Panc1 (cell line): ENCODE results near the gene DAO. TPM values are rescaled to one million over a fixed set of nuclear protein-coding genes. Genes with fewer than 3 reads are reported as not detected.

Experiments used
- ATAC-seq: fragments of 200-7000 bp; cut with Tn5 transposase; 2 replicates; pipeline ENCODE4 v1.9.1; 2020; ENCODE audit warnings: mild to moderate bottlenecking, moderate library complexity
- BruUV-seq: library from RNA; stranded (reverse); fragments of 400-500 nt; replicated peaks from 2 replicates; lab custom pipeline; 2021; lab: Mats Ljungman, UMichigan
- CTCF ChIA-PET: fragments of 300-600 bp; sonication (Branson Sonifier 250); formaldehyde crosslinking; loops from one replicate; lab custom pipeline; 2022; ENCODE audit warnings: antibody characterized with exemption; lab: Charles Lee
- POLR2A ChIA-PET: fragments of 300-600 bp; sonication (Branson Sonifier 250); formaldehyde crosslinking; loops from one replicate; lab custom pipeline; 2022; ENCODE audit warnings: antibody characterized with exemption; lab: Charles Lee
- DNase-seq: peaks from one replicate; pipeline ENCODE4 v3.0.0-alpha.2; 2010; ENCODE audit warnings: low read depth, low spot score
- H3K27ac ChIP-seq: 2 replicates; pipeline ENCODE4 v1.5.1; 2011; ENCODE audit warnings: mild to moderate bottlenecking, low read length, inconsistent platforms
- H3K27me3 ChIP-seq: fragments of 200-500 bp; sonication (Bioruptor generic); 2 replicates; pipeline ENCODE4 v1.6.0; 2014; ENCODE audit warnings: low read length, inconsistent platforms; ENCODE audit not compliant: control insufficient read depth, insufficient read depth
- H3K36me3 ChIP-seq: fragments of 200-500 bp; sonication (Bioruptor generic); 2 replicates; pipeline ENCODE4 v1.5.1; 2014; ENCODE audit warnings: inconsistent platforms, mild to moderate bottlenecking, low read length, moderate library complexity; ENCODE audit not compliant: control insufficient read depth, insufficient read depth
- H3K4me1 ChIP-seq: 2 replicates; pipeline ENCODE4 v1.5.1; 2011; ENCODE audit warnings: inconsistent platforms, mild to moderate bottlenecking, low read length, moderate library complexity; ENCODE audit not compliant: control insufficient read depth, insufficient read depth
- H3K4me3 ChIP-seq, 2 experiments: 2 replicates each; pipeline ENCODE4 v1.5.1; 2011 to 2012; ENCODE audit warnings: low read depth in 2 of 2, low read length in 2 of 2, mild to moderate bottlenecking in 2 of 2, inconsistent platforms in 1 of 2, moderate library complexity in 1 of 2
- H3K9me3 ChIP-seq: fragments of 200-500 bp; sonication (Bioruptor generic); 2 replicates; pipeline ENCODE4 v1.5.1; 2014; ENCODE audit warnings: low read depth, mild to moderate bottlenecking, inconsistent platforms, low read length, moderate library complexity; ENCODE audit not compliant: control insufficient read depth, insufficient read depth
- CTCF ChIP-seq: fragments of 450-650 bp; IDR thresholded peaks from 2 replicates; pipeline ENCODE4 v1.5.1; 2017; ENCODE audit warnings: mild to moderate bottlenecking
- POLR2AphosphoS5 ChIP-seq: IDR thresholded peaks from 2 replicates; pipeline ENCODE4 v1.6.1; 2012; ENCODE audit warnings: mild to moderate bottlenecking, low read depth, low read length, moderate library complexity
- REST ChIP-seq, 2 experiments: IDR thresholded peaks; 2 replicates each; pipeline ENCODE4 v1.6.1; 2011 to 2012; ENCODE audit warnings: low read depth in 2 of 2, control low read depth in 1 of 2, low read length in 1 of 2, mild to moderate bottlenecking in 1 of 2, moderate library complexity in 1 of 2; ENCODE audit not compliant: insufficient read depth in 1 of 2
- SIN3A ChIP-seq: IDR thresholded peaks from 2 replicates; pipeline ENCODE4 v1.6.1; 2012; ENCODE audit warnings: low read depth, mild to moderate bottlenecking, low read length, moderate library complexity, borderline replicate concordance; ENCODE audit not compliant: insufficient read depth
- TCF7L2 ChIP-seq: IDR thresholded peaks from 2 replicates; pipeline ENCODE4 v1.6.1; 2011; ENCODE audit warnings: mild to moderate bottlenecking, low read depth, low read length, inconsistent platforms
- in situ Hi-C: cut with HindIII; loops from 2 replicates; pipeline ENCODE4 v1.10.0; 2016; ENCODE audit warnings: low sequenced_read_pairs, low pct_unique_long_range_greater_than_20kb
- intact Hi-C: fragments of 100-400 bp; cut with micrococcal nuclease; formaldehyde crosslinking; loops from one replicate; pipeline ENCODE4 v1.10.0; 2022; ENCODE audit not compliant: unreplicated experiment
- total RNA-seq: library from RNA; stranded (reverse); gene quantifications from one replicate; pipeline ENCODE4 v1.2.1, GENCODE V29; 2021; ENCODE audit not compliant: unreplicated experiment

DAO gene
- total RNA-seq, 1 experiment from 2014 or later = not detected

- CTCF ChIA-PET = no interaction called here
- no peak for TF ChIP-seq SIN3A
- TF ChIP-seq POLR2AphosphoS5 = no peak
- no peak for TF ChIP-seq CTCF
- TF ChIP-seq REST (IDR thresholded peaks at IDR 0.05; ENCODE audit: insufficient read depth in 1 of 2, low read depth in 2 of 2, low read length in 1 of 2) = no peak
- TF ChIP-seq TCF7L2 = no peak
- H3K9me3 ChIP-seq = no peaks in the 10 kb centered on the region
- in situ Hi-C loops = no loop called here
- no peak for DNase-seq
- POLR2A ChIA-PET = no interaction called here
- intact Hi-C loops = no loop called here
- no peak overlapping the region for H3K4me3 ChIP-seq
- ATAC-seq = no peak
- no peaks in the 10 kb centered on the region for H3K4me1 ChIP-seq
- H3K27me3 ChIP-seq = no peaks in the 10 kb centered on the region; the same call in 1 of the 2 replicates
- H3K27ac ChIP-seq = no peak overlapping the region
- BruUV-seq = no TSS peak
- no peaks in the 10 kb centered on the region for H3K36me3 ChIP-seq
These were observed 32.0 kb downstream of the DAO start for GRCh38 chr12:108911915-108912314.

- no peak for ATAC-seq
- CTCF ChIA-PET = no interaction called here
These were observed 32.5 kb downstream of the DAO start for GRCh38 chr12:108912361-108912760.

More at GRCh38 chr12:108912361-108912760, 32.5 kb downstream of the DAO start:
- Histone ChIP-seq H3K9me3 (no peaks in the 10 kb centered on the region), H3K4me3 (no peak overlapping the region), H3K36me3 (no peaks in the 10 kb centered on the region), H3K4me1 (no peaks in the 10 kb centered on the region), H3K27me3 (no peaks in the 10 kb centered on the region; the same call in 1 of the 2 replicates), H3K27ac (no peak overlapping the region)
- BruUV-seq = no TSS peak
- POLR2A ChIA-PET = no interaction called here
- DNase-seq = no peak
- TF ChIP-seq REST (IDR thresholded peaks at IDR 0.05; ENCODE audit: insufficient read depth in 1 of 2, low read depth in 2 of 2, low read length in 1 of 2) (no peak), SIN3A (no peak), TCF7L2 (no peak), CTCF (no peak), POLR2AphosphoS5 (no peak)
- intact Hi-C loops (no loop called here), in situ Hi-C loops (no loop called here)
